ENCODE results near the gene RHCG. TPM values are rescaled to one million over a fixed set of nuclear protein-coding genes. Genes with fewer than 3 reads are reported as not detected.

Gene RHCG
- total and polyA plus RNA-seq, 10 donors: 0.23 to 1.6 (median 0.30) TPM; not detected in 7

- Histone ChIP-seq H3K36me3 (no peaks in the 10 kb centered on the region), H3K27me3 (replicated peaks in 1 of 7) (peaks cover 0 to 56% (median 0%) of the 10 kb centered on the region in 7 donors), H3K27ac (no peak overlapping the region), H3K4me1 (peaks cover 0 to 29% (median 18%) of the 10 kb centered on the region in 6 donors), H3K9me3 (no peaks in the 10 kb centered on the region), H3K4me3 (no peak overlapping the region)
- intact Hi-C loops (cut with DNase I; ENCODE audit: low total_unique reads): no loop called here
- 87 to 95% (median 91%) methylated on average over 9 of the region's 9 CpGs for WGBS, 5 donors
- TF ChIP-seq POLR2A (IDR thresholded peaks at IDR 0.05) (no peak), POLR2AphosphoS5 (IDR thresholded peaks at IDR 0.05) (no peak), CTCF (IDR thresholded peaks at IDR 0.05 in 8 of 11, conservative IDR thresholded peaks at IDR 0.05 in 3 of 11) (no peak)
- DNase-seq: no peak
These were observed 56.6 kb downstream of the RHCG start for GRCh38 chr15:89439764-89440163.

GRCh38 chr15:89436560-89437311 is 59.6 kb downstream of the RHCG start:
- TF ChIP-seq POLR2A (IDR thresholded peaks at IDR 0.05) (no peak), CTCF (IDR thresholded peaks at IDR 0.05 in 8 of 11, conservative IDR thresholded peaks at IDR 0.05 in 3 of 11) (no peak), POLR2AphosphoS5 (IDR thresholded peaks at IDR 0.05) (no peak)
- no peak for DNase-seq
- no peak overlapping the region for H3K4me3 ChIP-seq
- peaks cover 0 to 18% (median 11%) of the 10 kb centered on the region in 6 donors for H3K4me1 ChIP-seq
- H3K36me3 ChIP-seq: no peaks in the 10 kb centered on the region
- H3K27me3 ChIP-seq (replicated peaks in 1 of 7): peaks cover 0 to 42% (median 0%) of the 10 kb centered on the region in 7 donors
- intact Hi-C loops (cut with DNase I; ENCODE audit: low total_unique reads): no loop called here
- H3K27ac ChIP-seq: no peak overlapping the region
- no peaks in the 10 kb centered on the region for H3K9me3 ChIP-seq
- WGBS, 5 donors: 43 to 46% (median 44%) methylated on average over 7 of the region's 7 CpGs

GRCh38 chr15:89435362-89435761 is 61.0 kb downstream of the RHCG start:
- Histone ChIP-seq H3K9me3 (no peaks in the 10 kb centered on the region), H3K4me3 (no peak overlapping the region), H3K4me1 (peaks cover 0 to 17% (median 8%) of the 10 kb centered on the region in 6 donors), H3K36me3 (no peaks in the 10 kb centered on the region), H3K27ac (no peak overlapping the region), H3K27me3 (replicated peaks in 1 of 7) (peaks cover 0 to 54% (median 0%) of the 10 kb centered on the region in 7 donors)
- intact Hi-C loops (cut with DNase I; ENCODE audit: low total_unique reads): no loop called here
- WGBS, 5 donors: 70 to 82% (median 77%) methylated on average over 8 of the region's 8 CpGs
- TF ChIP-seq POLR2AphosphoS5 (IDR thresholded peaks at IDR 0.05) (no peak), CTCF (IDR thresholded peaks at IDR 0.05 in 8 of 11, conservative IDR thresholded peaks at IDR 0.05 in 3 of 11) (no peak), POLR2A (IDR thresholded peaks at IDR 0.05) (no peak)
- DNase-seq: no peak

DNA sequence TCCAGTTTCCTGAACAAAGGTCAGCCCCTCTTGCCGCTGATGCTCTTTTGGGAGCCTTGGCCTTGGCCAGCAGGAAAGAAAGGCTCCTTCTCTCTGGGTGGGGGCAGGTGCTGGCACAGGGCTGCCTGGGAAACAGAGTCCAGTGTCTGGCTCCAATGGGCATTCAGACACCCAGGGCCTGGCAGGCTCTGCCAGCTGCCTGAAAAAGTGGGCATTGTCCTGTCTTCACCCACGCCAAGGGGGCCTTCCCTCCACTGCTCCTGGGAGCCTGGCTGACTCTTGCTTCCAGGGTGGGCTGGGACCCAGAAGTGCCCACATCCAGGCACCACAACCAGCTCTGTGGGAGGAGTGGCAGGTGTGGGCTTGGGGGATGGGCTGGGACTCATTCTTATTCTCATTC is 62.7 kb downstream of the RHCG start:
- no peak for TF ChIP-seq POLR2AphosphoS5 (IDR thresholded peaks at IDR 0.05)
- no peak for TF ChIP-seq POLR2A (IDR thresholded peaks at IDR 0.05)
- no peak for TF ChIP-seq CTCF (IDR thresholded peaks at IDR 0.05 in 8 of 11, conservative IDR thresholded peaks at IDR 0.05 in 3 of 11)
- H3K36me3 ChIP-seq: no peaks in the 10 kb centered on the region
- no peak for DNase-seq
- peaks cover 0 to 64% (median 0%) of the 10 kb centered on the region in 7 donors for H3K27me3 ChIP-seq (replicated peaks in 1 of 7)
- 53 to 67% (median 60%) methylated on average over 1 to 2 of the region's 2 CpGs for WGBS, 5 donors
- H3K9me3 ChIP-seq: no peaks in the 10 kb centered on the region
- intact Hi-C loops (cut with DNase I; ENCODE audit: low total_unique reads): no loop called here
- H3K27ac ChIP-seq: no peak overlapping the region
- H3K4me3 ChIP-seq: no peak overlapping the region
- H3K4me1 ChIP-seq: peaks cover 0 to 24% (median 14%) of the 10 kb centered on the region in 6 donors

All from spleen (tissue), 11 donors.